GM19467 (cell line): Measurements from ENCODE around the gene HOXA3.

Experiments used
- ATAC-seq: cut with Tn5 transposase; IDR thresholded peaks from one replicate; pipeline ENCODE4 v1.9.1; 2021; ENCODE audit warnings: mild to moderate bottlenecking, moderate library complexity; ENCODE audit not compliant: unreplicated experiment

The HOXA3 gene

GRCh38 chr7:27189997-27190748, 37.8 kb upstream of the HOXA3 start:
- no peak for ATAC-seq

DNA sequence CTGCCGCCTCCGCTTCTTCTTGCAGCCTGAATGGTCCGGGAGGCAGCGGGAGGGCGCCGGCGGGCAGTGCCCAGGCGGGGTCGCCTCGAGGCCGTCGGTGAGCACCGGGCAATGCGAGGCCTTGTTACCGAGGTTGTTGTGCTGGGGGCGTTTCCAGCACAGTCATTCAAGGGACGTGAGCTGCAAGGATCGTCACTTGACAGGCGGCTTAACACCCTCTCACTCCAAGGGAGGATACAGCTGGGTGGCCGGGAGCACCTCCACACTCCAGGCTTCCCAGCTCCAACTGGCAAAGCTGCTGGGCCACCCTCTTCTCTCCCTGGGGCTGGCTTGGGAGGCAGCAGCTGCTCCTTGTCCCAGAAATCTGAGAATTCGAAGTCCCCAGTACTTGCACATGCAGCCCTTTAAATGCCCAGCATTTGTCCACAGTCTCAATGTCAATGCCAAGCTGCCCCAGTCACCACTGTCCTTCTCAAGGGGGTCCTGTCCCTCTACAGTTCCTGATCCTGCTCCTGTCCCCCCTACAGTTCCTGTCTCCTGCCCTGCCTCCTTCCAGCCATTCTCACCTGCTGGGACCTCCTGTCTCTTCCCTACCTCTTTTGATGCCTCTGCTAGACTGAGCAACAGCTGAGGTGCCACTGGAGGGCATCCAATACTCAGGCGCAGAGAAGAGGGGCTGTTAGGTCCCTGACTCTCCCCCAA, 37.1 kb upstream of the HOXA3 start:
- no peak for ATAC-seq

DNA sequence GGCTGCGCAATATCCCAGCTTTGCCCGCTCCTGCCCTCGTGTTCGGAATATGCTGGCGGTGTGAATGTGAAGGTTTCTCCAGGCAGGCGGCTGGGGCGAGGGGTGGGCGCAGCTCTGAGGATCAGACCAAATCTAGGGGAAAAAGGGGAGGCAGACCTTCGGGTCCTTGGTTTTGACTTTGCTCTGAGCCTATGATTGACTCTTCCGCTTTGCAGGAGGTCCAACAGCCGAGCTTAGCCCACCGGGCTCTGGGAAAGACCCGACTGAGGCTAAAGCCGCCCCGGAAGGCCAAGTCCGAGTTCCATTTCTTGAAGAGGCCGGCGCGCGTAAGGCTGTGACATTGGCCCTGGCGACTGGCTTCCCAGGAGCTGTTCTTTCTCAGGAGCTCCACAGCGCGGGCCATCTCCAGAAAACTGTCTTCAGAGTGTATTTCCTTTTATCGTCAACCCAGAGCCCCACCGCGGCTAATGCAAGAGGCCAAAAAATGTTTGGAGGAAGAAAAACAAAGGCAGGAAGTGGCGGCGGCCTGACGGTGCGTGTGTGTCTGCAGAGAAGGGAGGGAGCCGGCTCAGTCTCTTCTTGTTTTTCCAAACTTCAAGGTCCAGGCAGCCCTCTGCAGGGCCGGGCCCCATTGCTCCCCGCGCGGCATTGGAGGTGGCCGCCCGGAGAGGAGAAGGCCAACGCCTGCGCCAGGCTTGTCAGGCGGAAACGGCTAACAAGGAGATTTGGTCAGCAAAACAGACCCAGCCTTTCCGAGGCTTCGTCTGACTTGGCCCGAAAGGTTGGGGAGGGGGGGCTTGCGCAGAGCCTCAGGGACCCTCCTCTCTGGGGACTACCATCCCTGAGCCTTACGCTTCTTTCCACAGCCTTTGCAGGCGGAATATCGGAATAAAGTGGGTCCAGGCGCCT, 36.3 kb upstream of the HOXA3 start:
- no peak for ATAC-seq

GRCh38 chr7:27187475-27188385, 35.3 kb upstream of the HOXA3 start:
- ATAC-seq, result no peak

GRCh38 chr7:27186668-27187474, 34.5 kb upstream of the HOXA3 start:
- ATAC-seq, result no peak

DNA sequence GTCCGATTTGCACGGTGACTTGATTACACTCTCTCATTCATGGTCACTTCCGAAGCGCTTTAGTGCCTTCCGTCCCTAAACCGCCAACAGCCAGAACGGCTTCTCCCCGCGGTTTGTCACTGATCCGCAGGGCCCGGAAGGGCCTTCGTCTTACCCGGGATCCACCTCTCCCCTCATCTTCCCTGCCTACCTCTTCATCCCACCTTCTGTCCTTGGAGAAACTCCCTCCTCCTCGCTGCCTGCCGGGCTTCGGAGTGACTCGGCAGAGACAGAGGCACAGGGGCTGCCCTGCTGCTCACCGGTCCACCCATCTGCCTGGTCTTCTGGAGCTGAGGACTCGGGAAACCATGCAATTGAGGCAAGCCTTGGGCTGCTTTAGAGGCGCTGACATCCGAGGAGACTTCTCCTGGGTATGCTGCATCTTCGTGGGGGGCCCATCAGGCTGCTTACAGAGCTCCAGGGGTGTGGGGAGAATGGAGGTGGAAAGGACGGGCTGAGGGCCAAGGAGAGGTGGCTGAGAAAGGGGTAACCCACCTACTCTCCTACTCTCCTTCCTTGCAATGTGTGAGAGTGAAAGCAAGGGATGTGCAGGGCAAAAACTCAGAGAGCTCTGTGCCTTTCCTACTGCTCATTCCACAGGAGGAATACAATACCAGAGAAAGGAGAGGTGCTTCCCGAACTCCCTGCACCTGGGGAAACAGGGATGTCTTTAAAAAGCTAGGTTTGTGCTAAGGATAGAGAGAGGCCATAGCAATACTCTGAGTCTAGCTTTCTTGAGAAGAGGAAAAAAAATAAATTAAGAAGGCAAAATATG, 33.7 kb upstream of the HOXA3 start:
- ATAC-seq, result no peak

DNA sequence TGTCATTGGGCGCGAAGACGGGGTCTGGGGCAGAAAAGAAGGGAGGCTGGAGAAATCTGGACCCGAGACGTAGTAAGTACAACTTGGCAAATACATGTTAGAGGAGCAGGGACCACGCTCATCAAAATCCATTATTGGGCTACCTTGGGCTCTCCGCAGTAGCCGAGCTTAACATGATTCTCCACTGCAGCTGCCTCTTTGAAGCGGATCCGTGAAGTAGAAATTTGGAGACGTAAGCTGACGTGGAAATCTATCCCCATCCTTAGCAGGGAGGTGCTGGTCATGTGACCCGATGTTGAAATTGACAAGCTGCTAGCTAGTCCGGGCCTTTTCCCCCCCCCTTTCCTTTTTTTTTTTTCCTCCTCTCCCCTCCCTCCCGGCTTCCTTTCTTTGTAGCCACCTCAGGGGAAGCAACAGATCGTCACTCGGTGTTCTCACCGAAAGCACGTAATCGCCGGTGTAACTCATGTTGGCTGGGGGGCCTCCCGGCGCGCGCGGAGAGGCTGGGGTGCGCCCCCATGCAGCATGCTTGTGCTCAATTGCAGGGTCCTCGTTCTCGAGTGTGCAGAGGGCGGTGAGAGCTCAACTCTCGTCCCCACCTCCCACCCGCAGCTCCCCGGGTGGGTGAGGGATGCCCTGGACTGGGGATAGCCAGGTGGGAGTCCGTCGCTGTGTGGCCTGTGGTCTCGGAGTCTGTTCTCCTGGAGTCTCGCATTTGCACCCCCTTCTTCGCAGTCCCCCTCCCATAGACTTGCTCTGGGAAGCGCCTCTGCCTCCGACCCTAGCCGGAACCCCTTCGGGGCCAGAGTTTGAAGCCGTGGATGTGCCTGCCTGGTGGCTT, 32.9 kb upstream of the HOXA3 start, which contains the start of gene HOXA11:
HOXA11 (minus strand) TSS at position 220 of the 841 bp plus-strand sequence; CDS start at position 132, 88 bp downstream.
- ATAC-seq, result no peak

GRCh38 chr7:27184337-27185012, 32.1 kb upstream of the HOXA3 start:
- ATAC-seq, result no peak

DNA sequence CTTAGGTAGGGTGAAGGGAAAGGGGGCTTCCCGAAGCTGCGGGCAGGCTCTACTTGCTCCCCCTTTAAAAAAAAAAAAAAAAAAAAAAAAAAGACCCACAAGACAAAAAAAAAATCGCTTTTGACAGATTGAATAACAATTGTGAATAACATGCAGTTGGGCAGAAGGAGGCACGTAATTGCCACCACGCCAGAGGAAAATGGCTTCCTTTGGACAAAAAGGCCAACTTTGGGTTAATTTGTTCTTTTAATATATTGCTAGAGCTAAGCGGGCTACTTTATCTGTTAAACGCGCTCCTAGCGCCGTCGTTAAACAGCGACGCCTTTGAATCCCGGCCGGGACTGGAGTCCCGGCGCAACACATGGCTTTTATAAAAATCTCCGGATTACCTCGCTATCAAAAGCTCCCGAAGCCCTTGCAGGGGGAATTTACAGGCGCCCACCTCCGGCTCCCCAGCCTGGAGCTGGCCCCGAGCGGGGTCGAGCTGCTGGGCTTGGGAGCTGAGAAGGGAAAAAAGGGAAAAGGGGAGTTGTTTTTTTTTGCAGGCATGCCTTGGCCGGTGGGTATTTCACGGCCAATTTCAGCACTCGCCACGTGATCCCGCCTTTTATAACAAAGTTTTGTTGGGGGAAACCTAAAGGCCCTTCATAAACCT, 31.4 kb upstream of the HOXA3 start:
- ATAC-seq, result no peak

- ATAC-seq, result no peak
These were observed 30.7 kb upstream of the HOXA3 start for GRCh38 chr7:27182861-27183681.

DNA sequence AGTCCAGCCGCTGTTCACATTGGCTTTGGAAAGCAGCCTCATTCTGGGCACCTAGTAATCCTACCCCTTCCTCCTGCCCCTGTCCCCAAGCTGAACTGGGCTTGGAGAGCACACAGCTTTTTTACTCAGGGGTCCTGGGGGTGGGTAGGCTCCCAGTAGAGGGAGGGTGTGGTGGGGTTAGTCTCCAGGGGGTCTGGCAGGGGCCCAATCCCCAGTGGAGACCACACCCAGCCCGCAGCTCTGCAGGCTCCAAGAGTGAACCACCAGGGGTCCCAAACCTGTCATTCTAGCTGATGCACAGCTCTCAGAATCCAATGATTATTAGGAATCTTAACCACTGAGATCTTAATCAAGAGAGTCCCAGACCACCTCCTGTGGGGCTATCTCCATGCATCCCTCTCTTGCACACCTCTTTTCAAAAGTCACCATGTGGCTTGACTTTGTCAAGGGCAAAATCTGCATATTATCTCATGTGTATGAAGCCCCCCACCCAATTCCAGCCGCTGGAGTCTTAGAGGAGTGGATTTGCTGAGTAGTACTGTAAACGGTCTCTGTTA, 30.0 kb upstream of the HOXA3 start:
- no peak for ATAC-seq

- no peak for ATAC-seq
These were observed 29.5 kb upstream of the HOXA3 start for GRCh38 chr7:27181795-27182275.

DNA sequence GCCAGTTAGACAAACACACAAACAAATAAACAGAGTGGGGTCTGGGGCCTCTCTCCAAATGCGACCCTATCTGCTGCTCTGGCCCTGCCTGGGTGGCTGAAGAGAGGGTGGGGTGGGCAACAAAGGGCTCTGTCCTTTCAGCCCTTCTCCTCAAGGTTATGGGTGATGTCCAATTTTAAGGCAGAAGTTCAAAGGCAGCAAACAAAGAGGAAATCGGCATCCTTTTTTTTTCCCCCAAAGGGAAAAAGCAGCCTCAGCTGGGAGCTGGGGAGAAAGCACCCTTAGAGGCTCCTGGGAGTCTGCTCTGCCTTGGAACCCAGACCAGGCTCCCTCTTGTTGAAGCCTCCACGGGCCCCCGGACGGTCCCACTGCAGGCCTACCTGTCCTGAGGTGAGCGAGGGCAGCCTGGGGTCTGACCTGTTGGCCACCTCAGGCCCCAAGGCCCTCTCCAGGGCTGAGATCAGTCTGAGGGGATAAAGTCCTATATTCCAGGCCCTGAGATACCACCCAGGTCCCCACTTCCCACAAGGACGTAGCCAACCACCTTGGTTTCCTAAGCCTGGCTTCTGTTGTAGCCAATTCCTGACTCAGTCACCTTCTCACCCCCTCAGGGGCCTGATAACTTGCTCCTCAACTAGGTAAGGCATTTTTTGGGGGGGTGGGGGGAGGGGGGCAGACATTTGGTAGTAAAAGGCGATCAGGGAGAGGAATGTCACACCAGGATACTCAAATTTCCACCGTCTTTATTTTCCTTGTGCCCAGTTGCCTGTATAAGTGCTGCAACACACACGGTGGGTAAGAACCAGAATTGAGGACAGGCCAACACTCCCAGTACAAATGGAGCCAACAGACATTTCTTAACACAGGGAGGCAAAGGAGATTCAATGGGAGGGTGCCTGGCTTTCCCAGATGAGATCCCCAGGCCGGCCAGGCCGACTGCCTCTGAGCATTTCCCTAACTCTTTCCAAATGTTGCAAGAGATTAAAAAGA, 28.3 kb upstream of the HOXA3 start:
- ATAC-seq, result no peak
